Measurements from ENCODE around the gene F10.
"Not testable (repeated sequence)": the region's sequence is repeated elsewhere in the genome, so short reads cannot be mapped to it uniquely, and the experiment has no call there.

Gene F10

GRCh38 chr13:113102727-113103126 is 19.9 kb upstream of the F10 start:
- no peak for DNase-seq (ENCODE audit: low read depth)

DNA sequence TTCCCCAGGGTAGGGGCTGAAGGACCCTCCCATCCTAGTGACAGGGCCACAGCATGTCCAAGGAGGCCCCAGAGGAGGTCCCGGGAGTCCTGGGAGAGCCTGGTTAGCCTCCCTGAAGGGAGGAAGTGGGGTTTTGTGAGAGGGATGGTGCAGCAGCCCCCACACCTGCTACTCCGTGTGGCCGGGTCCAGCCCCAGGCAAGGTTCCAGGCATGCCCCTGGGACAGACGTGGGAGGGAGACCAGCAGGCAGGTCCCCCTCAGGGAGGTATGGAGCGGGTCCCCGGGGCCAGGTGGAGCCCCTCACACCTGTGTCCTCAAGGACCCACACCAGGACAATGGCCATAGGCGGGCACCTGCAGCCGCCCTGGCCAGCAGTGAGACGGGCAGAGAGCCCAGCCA is 19.0 kb upstream of the F10 start:
- DNase-seq (ENCODE audit: low read depth): no peak

GRCh38 chr13:113105032-113105920 is 17.3 kb upstream of the F10 start, which contains the start of gene F7:
Gene F7, plus strand, starts transcription at chr13:113105791. Its CDS starts 51 bp downstream, at chr13:113105842.
- DNase-seq (ENCODE audit: low read depth): no peak

- DNase-seq (ENCODE audit: low read depth): no peak
Observed at GRCh38 chr13:113105921-113106452, 16.6 kb upstream of the F10 start.

DNA sequence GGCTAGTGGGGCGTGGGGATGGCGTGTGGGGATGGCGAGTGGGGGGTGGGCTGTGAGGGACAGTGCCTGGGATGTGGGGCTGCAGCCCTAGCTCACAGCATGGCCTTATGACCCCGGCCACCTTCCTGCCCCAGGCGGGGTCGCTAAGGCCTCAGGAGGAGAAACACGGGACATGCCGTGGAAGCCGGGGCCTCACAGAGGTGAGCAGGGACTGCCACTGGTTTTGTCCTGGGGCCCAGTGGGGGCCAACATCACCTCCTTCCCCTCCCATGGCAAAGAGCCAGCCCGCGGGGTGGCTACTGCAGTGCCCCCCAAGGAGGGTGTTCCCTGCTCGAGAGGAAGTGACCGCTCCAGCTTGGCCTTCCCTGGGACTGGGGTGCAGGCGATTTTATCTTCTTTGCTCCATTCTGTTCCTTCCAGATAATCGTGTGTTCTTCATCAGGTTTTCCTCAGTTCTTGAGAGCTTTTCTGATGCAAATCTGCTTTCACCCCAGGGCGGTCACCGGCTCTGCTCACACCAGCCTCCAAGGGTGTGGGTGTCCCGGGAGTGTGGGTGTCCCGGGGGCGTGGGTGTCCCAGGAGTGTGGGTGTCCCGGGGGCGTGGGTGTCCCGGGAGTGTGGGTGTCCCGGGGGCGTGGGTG is 15.8 kb upstream of the F10 start:
- DNase-seq (ENCODE audit: low read depth): no peak

DNA sequence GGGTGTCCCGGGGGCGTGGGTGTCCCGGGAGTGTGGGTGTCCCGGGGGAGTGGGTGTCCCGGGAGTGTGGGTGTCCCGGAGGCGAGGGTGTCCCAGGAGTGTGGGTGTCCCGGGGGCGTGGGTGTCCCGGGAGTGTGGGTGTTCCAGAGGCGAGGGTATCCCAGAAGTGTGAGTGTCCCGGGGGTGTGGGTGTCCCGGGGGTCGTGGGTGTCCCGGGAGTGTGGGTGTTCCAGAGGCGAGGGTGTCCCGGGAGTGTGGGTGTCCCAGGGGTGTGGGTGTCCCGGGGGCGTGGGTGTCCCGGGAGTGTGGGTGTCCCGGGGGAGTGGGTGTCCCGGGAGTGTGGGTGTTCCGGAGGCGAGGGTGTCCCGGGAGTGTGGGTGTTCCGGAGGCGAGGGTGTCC is 14.1 kb upstream of the F10 start:
- DNase-seq (ENCODE audit: low read depth): not testable (repeated sequence)

- no peak for DNase-seq (ENCODE audit: low read depth)
Observed at GRCh38 chr13:113109151-113110047, 13.2 kb upstream of the F10 start.

GRCh38 chr13:113110048-113110851 is 12.3 kb upstream of the F10 start:
- no peak for DNase-seq (ENCODE audit: low read depth)

- no peak for DNase-seq (ENCODE audit: low read depth)
Observed at GRCh38 chr13:113110852-113111315, 11.7 kb upstream of the F10 start.

DNA sequence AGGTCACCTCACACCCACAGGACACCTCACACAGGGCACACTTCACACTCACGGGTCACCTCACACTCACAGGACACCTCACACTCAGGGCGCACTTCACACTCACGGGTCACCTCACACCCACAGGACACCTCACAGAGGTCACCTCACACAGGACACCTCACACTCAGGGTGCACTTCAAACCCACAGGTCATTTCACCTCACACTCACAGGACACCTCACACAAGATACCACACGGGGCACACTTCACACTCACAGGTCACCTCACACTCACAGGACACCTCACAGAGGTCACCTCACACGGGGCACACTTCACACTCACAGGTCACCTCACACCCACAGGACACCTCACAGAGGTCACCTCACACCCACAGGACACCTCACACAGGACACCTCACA is 10.8 kb upstream of the F10 start:
- DNase-seq (ENCODE audit: low read depth): not testable (repeated sequence)

DNA sequence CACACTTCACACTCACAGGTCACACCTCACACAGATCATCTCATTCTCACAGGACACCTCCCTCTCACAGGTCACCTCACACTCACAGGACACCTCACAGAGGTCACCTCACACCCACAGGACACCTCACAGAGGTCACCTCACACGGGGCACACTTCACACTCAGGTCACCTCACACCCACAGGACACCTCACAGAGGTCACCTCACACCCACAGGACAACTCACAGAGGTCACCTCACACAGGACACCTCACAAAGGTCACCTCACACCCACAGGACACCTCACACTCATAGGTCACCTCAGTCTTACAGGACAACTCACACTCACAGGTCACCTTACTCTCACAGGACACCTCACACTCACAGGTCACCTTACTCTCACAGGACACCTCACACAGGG is 10.1 kb upstream of the F10 start:
- not testable (repeated sequence) for DNase-seq (ENCODE audit: low read depth)

DNA sequence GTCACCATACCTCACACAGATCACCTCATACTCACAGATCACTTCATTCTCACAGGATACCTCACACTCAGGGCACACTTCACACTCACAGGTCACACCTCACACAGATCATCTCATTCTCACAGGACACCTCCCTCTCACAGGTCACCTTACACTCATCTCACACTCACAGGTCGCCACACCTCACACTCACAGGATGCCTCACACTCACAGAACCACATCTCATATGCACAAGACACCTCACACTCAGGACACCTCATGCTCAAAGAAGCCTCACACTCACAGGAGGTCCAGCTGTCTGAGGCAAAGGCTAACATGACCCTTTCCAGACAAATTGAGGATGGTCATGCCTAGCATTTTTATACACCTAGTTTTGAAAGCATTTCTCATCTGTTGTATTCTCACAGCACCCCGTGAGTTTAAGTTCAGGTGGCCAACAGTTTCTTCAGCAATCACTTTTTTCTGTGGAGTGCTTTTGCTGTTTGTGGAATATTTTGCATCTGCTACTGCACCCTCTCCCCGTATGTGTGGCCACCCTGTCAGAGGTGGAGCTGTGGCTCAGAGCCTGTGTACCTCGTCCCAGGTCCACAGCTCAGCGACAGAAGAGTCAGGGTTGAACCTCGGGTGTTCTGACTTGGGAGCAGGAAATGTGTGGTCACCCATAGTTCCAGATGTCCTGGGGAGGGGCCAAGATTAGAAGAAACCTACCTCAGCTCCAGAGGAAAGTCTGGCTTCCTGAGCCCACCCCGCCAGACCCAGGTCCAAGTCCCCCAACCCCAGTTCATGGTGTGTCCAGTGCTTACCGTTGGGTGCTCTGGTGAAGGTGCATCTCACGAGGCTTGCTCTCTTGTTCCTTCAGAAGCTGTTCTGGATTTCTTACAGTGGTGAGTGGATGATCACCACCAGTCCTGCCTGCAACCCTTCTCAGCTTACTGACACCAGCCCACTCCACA is 9.4 kb upstream of the F10 start:
- no peak for DNase-seq (ENCODE audit: low read depth)

- no peak for DNase-seq (ENCODE audit: low read depth)
Observed at GRCh38 chr13:113113846-113114271, 8.7 kb upstream of the F10 start.

- no peak for DNase-seq (ENCODE audit: low read depth)
Observed at GRCh38 chr13:113114511-113115362, 7.9 kb upstream of the F10 start.

GRCh38 chr13:113115363-113116205 is 7.0 kb upstream of the F10 start:
- DNase-seq (ENCODE audit: low read depth): no peak

GRCh38 chr13:113116206-113116800 is 6.3 kb upstream of the F10 start:
- DNase-seq (ENCODE audit: low read depth): no peak

- DNase-seq (ENCODE audit: low read depth): no peak
Observed at GRCh38 chr13:113116871-113117271, 5.7 kb upstream of the F10 start.

All from activated T-cell treated with anti-CD3 and anti-CD28 coated beads for 1 hour (primary cell).